H1 (cell line): ENCODE data around the gene ATP10D. TPM values are rescaled to one million over a fixed set of nuclear protein-coding genes. Genes with fewer than 3 reads are reported as not detected.

Source experiments
- CTCF ChIA-PET: fragments of 300-600 bp; sonication (Branson Sonifier 250); formaldehyde crosslinking; loops from one replicate; lab custom pipeline; 2021; ENCODE audit not compliant: partially characterized antibody; lab: Charles Lee
- POLR2A ChIA-PET: fragments of 300-600 bp; sonication (Branson Sonifier 250); formaldehyde crosslinking; loops from one replicate; lab custom pipeline; 2021; ENCODE audit warnings: inconsistent platforms; ENCODE audit not compliant: partially characterized antibody; lab: Charles Lee
- DNase-seq, 2 experiments: peaks; one replicate each; pipeline versions ENCODE4 v3.0.0 to v3.0.0-alpha.2; 2010 to 2022; ENCODE audit warnings: low spot score in 2 of 2, low read depth in 1 of 2, mixed read lengths in 1 of 2
- FAIRE-seq: peaks from 2 replicates; lab custom pipeline; 2011; peaks lifted over from hg19 to GRCh38; lab: Jason Lieb, UNC
- H2AFZ ChIP-seq: 2 replicates; pipeline ENCODE4 v1.8.1; 2012; ENCODE audit warnings: low read length, inconsistent platforms
- H2AK5ac ChIP-seq: 2 replicates; pipeline ENCODE4 v1.6.1; 2013; ENCODE audit warnings: low read depth, low read length
- H2BK120ac ChIP-seq: replicated peaks from 2 replicates; pipeline ENCODE3; 2013; ENCODE audit warnings: low read depth, low read length, inconsistent platforms
- H2BK12ac ChIP-seq: 2 replicates; pipeline ENCODE4 v1.6.1; 2013; ENCODE audit warnings: low read depth, low read length
- H2BK15ac ChIP-seq: 2 replicates; pipeline ENCODE4 v1.6.1; 2013; ENCODE audit warnings: low read length
- H2BK20ac ChIP-seq: 2 replicates; pipeline ENCODE4 v1.6.1; 2013; ENCODE audit warnings: low read length
- H2BK5ac ChIP-seq: 2 replicates; pipeline ENCODE4 v1.6.1; 2013; ENCODE audit warnings: low read depth, low read length
- H3K14ac ChIP-seq: 2 replicates; pipeline ENCODE4 v1.6.1; 2013; ENCODE audit warnings: inconsistent platforms; ENCODE audit not compliant: insufficient read length
- H3K18ac ChIP-seq: 2 replicates; pipeline ENCODE4 v1.6.1; 2013; ENCODE audit warnings: low read length; ENCODE audit errors: extremely low read depth
- H3K23ac ChIP-seq: 2 replicates; pipeline ENCODE4 v1.6.1; 2013; ENCODE audit warnings: inconsistent platforms; ENCODE audit not compliant: insufficient read length
- H3K23me2 ChIP-seq: 2 replicates; pipeline ENCODE4 v1.6.1; 2013; ENCODE audit warnings: low read depth, low read length
- H3K27ac ChIP-seq: 2 replicates; pipeline ENCODE4 v1.6.1; 2011; ENCODE audit warnings: low read depth, low read length, inconsistent platforms
- H3K27me3 ChIP-seq, 4 experiments: replicated peaks in 1 of 4; 1 replicate in 1 of 4; 2 replicates in 3 of 4; pipeline versions ENCODE4 v1.6.1 to v1.8.1; 2011 to 2013; ENCODE audit warnings: low read length in 3 of 4, mild to moderate bottlenecking in 3 of 4, inconsistent platforms in 2 of 4, mixed read lengths in 2 of 4, moderate library complexity in 1 of 4; ENCODE audit not compliant: control insufficient read depth in 3 of 4, insufficient read depth in 3 of 4; ENCODE audit errors: extremely low read depth in 1 of 4
- H3K36me3 ChIP-seq, 4 experiments: 2 replicates each; pipeline versions ENCODE4 v1.6.1 to v1.8.1; 2011 to 2013; ENCODE audit warnings: mild to moderate bottlenecking in 4 of 4, low read length in 3 of 4, moderate library complexity in 2 of 4, control low read depth in 1 of 4, inconsistent platforms in 1 of 4; ENCODE audit not compliant: insufficient read depth in 4 of 4, control insufficient read depth in 2 of 4
- H3K4ac ChIP-seq: replicated peaks from 2 replicates; pipeline ENCODE3; 2013; ENCODE audit warnings: low read length, low read depth, mixed read lengths, inconsistent platforms; ENCODE audit not compliant: insufficient read length
- H3K4me1 ChIP-seq, 4 experiments: replicated peaks in 1 of 4; 1 replicate in 1 of 4; 2 replicates in 3 of 4; pipeline versions ENCODE4 v1.6.1 to v1.8.1; 2011 to 2013; ENCODE audit warnings: low read length in 3 of 4, inconsistent platforms in 2 of 4, mixed read lengths in 1 of 4; ENCODE audit not compliant: insufficient read depth in 4 of 4, control insufficient read depth in 3 of 4
- H3K4me2 ChIP-seq, 2 experiments: 2 replicates each; pipeline versions ENCODE4 v1.6.1 to v1.8.1; 2011 to 2013; ENCODE audit warnings: low read depth in 2 of 2, low read length in 2 of 2, control low read depth in 1 of 2, inconsistent platforms in 1 of 2, mild to moderate bottlenecking in 1 of 2; ENCODE audit not compliant: insufficient read depth in 1 of 2
- H3K4me3 ChIP-seq, 4 experiments: fragments of 200-600, 300-600 bp in 1 of 4; sonication (generic), shearing (Covaris generic), sonication (Bioruptor Twin) in 1 of 4; 2 replicates each; pipeline versions ENCODE4 v1.5.1 to v1.8.1; 2011 to 2016; ENCODE audit warnings: low read length in 4 of 4, low read depth in 3 of 4, control low read depth in 2 of 4, inconsistent platforms in 2 of 4, mild to moderate bottlenecking in 2 of 4, mixed read lengths in 1 of 4, moderate library complexity in 1 of 4; ENCODE audit not compliant: insufficient read depth in 2 of 4; ENCODE audit errors: extremely low read depth in 1 of 4
- H3K56ac ChIP-seq: replicated peaks from 2 replicates; pipeline ENCODE3; 2013; ENCODE audit warnings: low read depth, mild to moderate bottlenecking, mixed read lengths, low read length, inconsistent platforms; ENCODE audit not compliant: insufficient read length
- H3K79me1 ChIP-seq: 2 replicates; pipeline ENCODE4 v1.6.1; 2013; ENCODE audit warnings: low read depth, low read length, control low read depth
- H3K79me2 ChIP-seq, 2 experiments: 2 replicates each; pipeline versions ENCODE4 v1.6.1 to v1.8.1; 2012 to 2013; ENCODE audit warnings: low read length in 2 of 2, mild to moderate bottlenecking in 2 of 2, inconsistent platforms in 1 of 2; ENCODE audit not compliant: insufficient read depth in 2 of 2, control insufficient read depth in 1 of 2
- H3K9ac ChIP-seq, 4 experiments: replicated peaks in 1 of 4; 1 replicate in 1 of 4; 2 replicates in 3 of 4; pipeline versions ENCODE4 v1.6.1 to v1.8.1; 2011 to 2013; ENCODE audit warnings: low read depth in 3 of 4, low read length in 3 of 4, control low read depth in 2 of 4, mild to moderate bottlenecking in 2 of 4, moderate library complexity in 2 of 4, inconsistent platforms in 1 of 4; ENCODE audit errors: extremely low read depth in 1 of 4
- H3K9me3 ChIP-seq, 2 experiments: 2 replicates each; pipeline versions ENCODE4 v1.6.1 to v1.8.1; 2012 to 2013; ENCODE audit warnings: mild to moderate bottlenecking in 2 of 2, moderate library complexity in 2 of 2, control low read depth in 1 of 2, inconsistent platforms in 1 of 2, low read depth in 1 of 2, low read length in 1 of 2, mixed read lengths in 1 of 2; ENCODE audit not compliant: insufficient read depth in 2 of 2
- H4K20me1 ChIP-seq, 2 experiments: replicated peaks in 1 of 2; 2 replicates each; pipeline versions ENCODE3 to v1.8.1; 2011 to 2013; ENCODE audit warnings: inconsistent platforms in 2 of 2, low read length in 2 of 2, mild to moderate bottlenecking in 1 of 2; ENCODE audit not compliant: insufficient read depth in 2 of 2, control insufficient read depth in 1 of 2
- H4K5ac ChIP-seq: 2 replicates; pipeline ENCODE4 v1.6.1; 2013; ENCODE audit warnings: low read length, low read depth, mixed read lengths, inconsistent platforms; ENCODE audit not compliant: insufficient read length
- H4K8ac ChIP-seq: 2 replicates; pipeline ENCODE4 v1.8.0; 2013; ENCODE audit warnings: mild to moderate bottlenecking, moderate library complexity, low read length, inconsistent platforms; ENCODE audit not compliant: insufficient read depth; ENCODE audit errors: extremely low read depth
- H4K91ac ChIP-seq: replicated peaks from 2 replicates; pipeline ENCODE3; 2013; ENCODE audit warnings: low read length, mixed read lengths, inconsistent platforms; ENCODE audit not compliant: insufficient read length
- ASH2L ChIP-seq: fragments of 200-600, 300-600 bp; sonication (generic); IDR thresholded peaks from one replicate; pipeline ENCODE4 v1.7.1; 2017; ENCODE audit warnings: low read length
- EP300 ChIP-seq, 2 experiments: IDR thresholded peaks; 1 replicate in 1 of 2; 2 replicates in 1 of 2; pipeline ENCODE4 v1.6.1; 2011 to 2012; ENCODE audit warnings: low read depth in 2 of 2, low read length in 2 of 2, mild to moderate bottlenecking in 2 of 2, borderline replicate concordance in 1 of 2, inconsistent platforms in 1 of 2, moderate library complexity in 1 of 2
- GABPA ChIP-seq: IDR thresholded peaks from 2 replicates; pipeline ENCODE4 v1.6.1; 2011; ENCODE audit warnings: mild to moderate bottlenecking, low read length, moderate library complexity, borderline replicate concordance; ENCODE audit not compliant: insufficient read depth
- MAFK ChIP-seq: IDR thresholded peaks from 2 replicates; pipeline ENCODE4 v1.6.1; 2012; ENCODE audit warnings: low read depth, mild to moderate bottlenecking, improper control_type of control experiment, low read length
- PHF8 ChIP-seq: fragments of 200-600 bp; sonication (generic); conservative IDR thresholded peaks from 2 replicates; pipeline ENCODE4 v1.7.1; 2012; ENCODE audit warnings: low read depth, mild to moderate bottlenecking, inconsistent platforms, low read length, moderate library complexity
- POLR2AphosphoS5 ChIP-seq: IDR thresholded peaks from 2 replicates; pipeline ENCODE4 v1.6.1; 2011; ENCODE audit warnings: low read depth, low read length
- RBBP5 ChIP-seq: IDR thresholded peaks from 2 replicates; pipeline ENCODE4 v1.7.1; 2012; ENCODE audit warnings: low read depth, mild to moderate bottlenecking, inconsistent platforms, low read length, moderate library complexity, borderline replicate concordance
- RXRA ChIP-seq: IDR thresholded peaks from 2 replicates; pipeline ENCODE4 v1.6.1; 2011; ENCODE audit warnings: low read depth, mild to moderate bottlenecking, low read length, moderate library complexity; ENCODE audit not compliant: insufficient read depth
- ZNF274 ChIP-seq: IDR thresholded peaks from 2 replicates; pipeline ENCODE4 v1.7.0; 2012; ENCODE audit warnings: low read length, borderline replicate concordance; ENCODE audit errors: extremely low read depth
- WGBS, 2 experiments: shearing (Covaris generic) in 1 of 2; methylation state at CpG; one replicate each; pipeline versions ENCODE4 v1.1.6 to v1.1.7; 2013 to 2015; ENCODE audit warnings: low lambda C conversion rate in 2 of 2, mixed read lengths in 2 of 2, inconsistent platforms in 1 of 2, low coverage in 1 of 2, missing lambda C conversion rate in 1 of 2; ENCODE audit not compliant: insufficient replicate concordance in 2 of 2, insufficient coverage in 1 of 2, insufficient read length in 1 of 2; ENCODE audit errors: extremely low coverage in 1 of 2, missing lambda C conversion rate in 1 of 2; 5-methylcytosine and 5-hydroxymethylcytosine counted together
- polyA plus RNA-seq, 7 experiments: library from polyadenylated mRNA; depleted of rRNA in 3 of 7; stranded (reverse) in 5 of 7; unstranded in 2 of 7; fragments of >200 nt in 5 of 7; fragments of 200-250 nt in 2 of 7; gene quantifications; 1 replicate in 5 of 7; 2 replicates in 1 of 7; 4 replicates in 1 of 7; pipeline versions ENCODE4 v1.2.1 to v1.2.3, GENCODE V29; 2011 to 2013; ENCODE audit warnings: missing spikeins in 2 of 7, mixed read lengths in 2 of 7
- total RNA-seq: library from RNA; stranded (reverse); fragmentation: NEBNext Ultra II Directional; extraction: Animal tissue kit (Norgen Biotek cat#: 25700); gene quantifications from 2 replicates; pipeline ENCODE4 v1.2.1, GENCODE V29; 2021
- TF ChIP-seq, protein P1 (sequence below): IDR thresholded peaks from 2 replicates; pipeline ENCODE4 v1.6.1; 2011; ENCODE audit warnings: low read depth, mild to moderate bottlenecking, low read length; ENCODE audit not compliant: insufficient read depth
- TF ChIP-seq, protein P2 (sequence below): IDR thresholded peaks from 2 replicates; pipeline ENCODE4 v1.6.1; 2012; ENCODE audit warnings: inconsistent platforms

Gene ATP10D
- total and polyA plus RNA-seq, 2 of the 8 experiments (the other 6 are each of a cell fraction or from before 2014, with no cell fraction given) = 2.9 to 5.9 TPM

DNA sequence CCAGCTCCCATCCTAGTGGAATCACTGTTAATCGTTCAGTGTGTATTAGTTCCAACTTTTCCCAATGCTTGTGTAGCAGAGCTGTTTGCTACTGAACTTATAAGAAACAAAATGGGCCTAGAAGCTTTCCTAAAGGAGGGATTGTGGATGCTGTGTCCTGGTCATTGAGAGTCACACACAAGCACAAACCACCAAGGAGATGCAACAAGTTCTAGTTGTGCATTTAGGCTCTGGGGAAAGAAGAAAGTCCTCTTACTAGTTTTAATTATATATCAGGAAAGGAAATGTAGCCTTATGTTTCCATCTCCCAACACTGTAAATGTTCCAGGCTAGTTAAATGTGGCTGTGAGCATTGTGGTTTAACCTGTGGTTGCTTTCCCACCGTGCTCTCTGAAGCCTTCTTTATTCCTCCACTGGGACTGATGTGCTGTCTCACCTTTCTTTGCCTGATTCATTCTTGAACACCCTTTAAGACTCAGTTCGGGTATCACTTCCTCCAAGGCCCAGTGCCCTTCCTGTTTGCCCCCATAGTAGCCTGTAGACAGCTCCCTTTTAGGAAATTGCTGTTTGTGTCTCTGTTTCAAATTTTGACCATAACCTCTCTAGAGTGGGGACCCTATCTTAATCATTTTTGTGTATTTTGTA, 34.3 kb downstream of the ATP10D start:
- Histone ChIP-seq H3K9me3 (no peaks in the 10 kb centered on the region), H3K23ac (no peak overlapping the region), H2BK5ac (no peak overlapping the region), H3K27ac (no peak overlapping the region), H3K23me2 (no peaks in the 10 kb centered on the region), H3K4me3 (no peak overlapping the region), H3K9ac (no peak overlapping the region), H4K5ac (no peak overlapping the region), H2AK5ac (no peak overlapping the region), H3K4ac (no peak overlapping the region), H3K79me1 (no peaks in the 10 kb centered on the region), H3K36me3 (no peaks in the 10 kb centered on the region), H3K4me1 (no peaks in the 10 kb centered on the region), H4K8ac (no peak overlapping the region), H2BK12ac (no peak overlapping the region), H2BK120ac (no peak overlapping the region), H4K91ac (no peak overlapping the region), H3K56ac (no peak overlapping the region), H3K27me3 (no peaks in the 10 kb centered on the region), H3K79me2 (no peaks in the 10 kb centered on the region), H4K20me1 (no peaks in the 10 kb centered on the region), H2BK20ac (no peak overlapping the region), H2BK15ac (no peak overlapping the region), H2AFZ (no peak overlapping the region), H3K4me2 (no peak overlapping the region), H3K18ac (no peak overlapping the region), H3K14ac (no peak overlapping the region)
- 87% methylated on average over 3 of the region's 3 CpGs; no CpG with 5 or more reads in 1 of the 2 experiments for WGBS, 2 experiments
- POLR2A ChIA-PET = no interaction called here
- FAIRE-seq (no peak), DNase-seq (no peak)
- CTCF ChIA-PET = interaction anchor here (0.6 kb wide), 1 partner anchor 566 kb away, joined by 4 read pairs; no protein-coding TSS in a partner anchor
- TF ChIP-seq MAFK (no peak), ASH2L (no peak), PHF8 (no peak), RXRA (no peak), RBBP5 (no peak), GABPA (no peak), ZNF274 (no peak), POLR2AphosphoS5 (no peak), EP300 (IDR thresholded peaks at IDR 0.05; ENCODE audit: borderline replicate concordance in 1 of 2, low read depth in 2 of 2, low read length in 2 of 2) (no peak)
- TF ChIP-seq, protein P1, sequence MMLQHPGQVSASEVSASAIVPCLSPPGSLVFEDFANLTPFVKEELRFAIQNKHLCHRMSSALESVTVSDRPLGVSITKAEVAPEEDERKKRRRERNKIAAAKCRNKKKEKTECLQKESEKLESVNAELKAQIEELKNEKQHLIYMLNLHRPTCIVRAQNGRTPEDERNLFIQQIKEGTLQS = no peak
- TF ChIP-seq, protein P2, sequence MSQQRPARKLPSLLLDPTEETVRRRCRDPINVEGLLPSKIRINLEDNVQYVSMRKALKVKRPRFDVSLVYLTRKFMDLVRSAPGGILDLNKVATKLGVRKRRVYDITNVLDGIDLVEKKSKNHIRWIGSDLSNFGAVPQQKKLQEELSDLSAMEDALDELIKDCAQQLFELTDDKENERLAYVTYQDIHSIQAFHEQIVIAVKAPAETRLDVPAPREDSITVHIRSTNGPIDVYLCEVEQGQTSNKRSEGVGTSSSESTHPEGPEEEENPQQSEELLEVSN = no peak
